HG02798 (cell line): ENCODE measurements around the gene DUSP2.
A peak's percentile ranks its signal among the peaks of the same experiment; 100 is the strongest.
"Not testable (repeated sequence)": the region's sequence is repeated elsewhere in the genome, so short reads cannot be mapped to it uniquely, and the experiment has no call there.

ENCODE experiments used
- ATAC-seq: cut with Tn5 transposase; IDR thresholded peaks from one replicate; pipeline ENCODE4 v1.9.1; 2021; ENCODE audit warnings: mild to moderate bottlenecking; ENCODE audit not compliant: unreplicated experiment, poor library complexity

DUSP2 gene

DNA sequence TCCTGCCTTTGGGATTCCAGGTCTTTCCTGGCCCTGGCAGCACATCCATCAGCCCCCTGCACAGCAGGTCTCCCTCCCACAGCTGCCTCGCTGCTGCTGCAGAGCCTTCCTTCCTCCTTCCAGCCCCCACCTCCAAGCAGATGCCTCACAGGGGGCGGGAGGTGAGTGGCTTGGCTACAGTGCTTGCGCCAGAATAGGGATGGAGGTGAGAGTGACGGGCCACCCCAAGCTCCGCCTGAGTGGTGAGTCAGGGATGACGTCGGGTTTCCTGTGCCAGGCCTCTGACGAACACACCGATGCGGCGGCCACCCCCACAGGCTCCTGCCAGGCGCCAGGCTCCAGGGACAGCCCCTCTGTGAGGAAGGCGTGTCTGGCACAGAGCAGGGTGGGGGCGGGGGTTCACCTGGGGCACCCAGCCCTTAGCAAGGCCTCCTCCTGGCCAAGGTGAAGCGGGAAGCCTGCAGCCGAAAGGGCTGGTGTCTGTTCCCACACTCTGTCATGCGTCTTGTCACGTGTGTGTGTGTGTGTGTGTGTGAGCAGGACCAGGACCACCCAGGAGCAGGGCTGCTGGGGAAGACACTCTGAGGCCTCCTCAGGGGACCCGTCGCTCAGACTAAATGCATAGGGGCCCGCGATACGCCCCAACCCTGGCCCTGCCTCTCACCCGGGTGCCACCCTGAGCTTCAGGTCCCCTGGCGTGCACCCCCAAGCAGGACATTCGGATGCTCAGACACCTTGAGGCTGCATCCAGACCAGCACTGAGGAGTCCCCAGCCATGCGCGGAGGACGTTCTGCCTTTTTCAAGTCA lies 3.4 kb upstream of the DUSP2 start:
- ATAC-seq = peak; percentile 38

DNA sequence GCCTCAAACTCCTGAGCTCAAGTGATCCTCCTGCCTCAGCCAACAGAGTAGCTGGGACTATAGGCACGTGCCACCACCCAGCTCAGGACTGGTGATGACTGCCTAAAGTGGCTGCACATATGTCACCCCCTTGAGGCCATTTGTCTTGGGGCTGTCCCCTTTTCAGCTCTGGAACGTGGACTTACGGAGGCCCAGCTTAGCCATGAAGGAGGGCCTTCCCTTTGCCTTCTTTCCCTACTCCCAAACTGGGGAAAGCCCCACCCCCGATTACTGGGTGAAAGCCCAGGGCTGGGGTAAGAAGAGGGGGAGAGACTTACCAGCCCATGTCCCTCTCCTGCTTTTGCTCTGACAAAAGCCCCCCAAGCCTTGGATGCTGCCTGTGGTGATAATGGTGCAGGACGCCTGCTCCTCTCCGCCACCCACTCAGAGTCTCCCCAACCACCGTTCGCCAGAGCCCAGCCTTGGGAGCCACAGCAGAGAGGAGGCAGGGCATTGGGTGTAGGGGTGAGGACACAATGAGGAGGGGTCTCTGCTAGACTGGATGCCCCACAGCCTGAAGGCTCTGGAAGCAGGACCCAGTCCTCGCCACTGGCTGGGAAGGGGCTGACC lies 2.5 kb upstream of the DUSP2 start:
- ATAC-seq = no peak

DNA sequence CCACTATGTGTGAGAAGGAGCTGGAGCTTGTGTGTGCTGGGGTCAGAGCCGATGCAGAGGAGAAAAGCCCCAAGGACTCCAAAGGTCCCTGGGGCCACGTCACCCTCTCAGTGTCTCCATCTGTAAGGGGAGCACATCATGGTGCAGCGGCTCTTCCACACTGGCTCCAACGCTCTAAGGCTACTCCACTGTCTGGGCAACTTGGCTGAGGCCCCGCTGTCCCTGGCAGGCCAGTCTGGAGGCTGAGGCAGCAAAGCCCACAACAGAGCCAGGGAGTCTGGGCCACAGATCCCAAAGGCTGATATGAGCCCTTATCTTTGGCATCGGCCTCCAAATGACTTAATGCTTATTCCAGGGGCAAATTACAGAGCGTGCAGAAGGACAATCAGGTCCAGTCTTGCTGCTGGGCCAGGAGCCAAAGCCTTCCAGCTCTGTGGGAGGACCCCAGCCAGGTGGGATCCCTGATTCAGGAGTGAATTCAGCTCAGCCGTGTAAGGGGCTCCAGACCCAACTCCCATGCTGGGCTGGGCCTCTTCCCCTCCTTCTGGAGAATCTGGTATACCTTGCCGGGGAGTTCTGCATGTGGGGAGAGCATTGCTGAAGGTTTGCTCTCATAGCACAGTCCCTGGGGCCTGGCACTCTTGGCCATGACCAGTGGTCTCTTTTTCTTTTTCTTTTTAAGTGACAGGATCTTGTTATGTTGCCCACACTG lies 1.8 kb upstream of the DUSP2 start:
- ATAC-seq = no peak

DNA sequence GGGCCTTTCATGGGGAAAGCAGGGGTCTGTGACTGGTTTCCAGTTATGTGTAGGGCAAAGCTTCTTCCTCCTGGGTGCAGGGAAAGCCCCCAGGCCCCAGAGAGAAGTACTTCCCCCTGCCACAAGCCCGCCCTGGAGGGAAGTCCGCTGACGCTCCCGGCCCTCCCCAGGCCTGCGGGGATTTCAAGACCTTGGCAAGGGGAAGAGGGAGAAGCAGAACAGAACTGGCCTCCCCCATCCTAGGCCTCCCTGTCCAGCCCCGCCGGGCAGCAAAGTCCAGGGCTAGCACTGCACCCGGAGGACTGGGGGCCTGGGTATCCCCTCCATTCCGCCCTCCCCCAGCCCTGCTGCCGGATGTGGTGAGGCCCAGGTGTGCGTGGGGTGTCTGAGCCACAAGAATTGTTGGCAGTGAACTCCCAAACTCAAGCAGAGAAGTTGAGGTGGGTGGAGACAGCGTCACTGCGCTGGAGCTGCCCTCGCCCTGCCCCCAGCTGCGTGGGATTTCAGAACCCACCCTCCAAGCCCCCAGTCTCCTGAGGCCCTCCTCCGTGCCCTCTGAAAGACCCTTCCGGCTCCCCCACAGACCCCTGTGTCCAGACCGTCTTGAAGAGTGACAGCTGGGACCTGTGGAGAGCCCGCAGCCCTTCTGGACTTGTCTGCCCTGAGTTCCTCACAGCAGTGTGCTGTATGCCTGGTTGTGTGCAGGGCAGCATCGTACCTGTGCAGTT lies 1.1 kb upstream of the DUSP2 start:
- ATAC-seq = peak; percentile 32

DNA sequence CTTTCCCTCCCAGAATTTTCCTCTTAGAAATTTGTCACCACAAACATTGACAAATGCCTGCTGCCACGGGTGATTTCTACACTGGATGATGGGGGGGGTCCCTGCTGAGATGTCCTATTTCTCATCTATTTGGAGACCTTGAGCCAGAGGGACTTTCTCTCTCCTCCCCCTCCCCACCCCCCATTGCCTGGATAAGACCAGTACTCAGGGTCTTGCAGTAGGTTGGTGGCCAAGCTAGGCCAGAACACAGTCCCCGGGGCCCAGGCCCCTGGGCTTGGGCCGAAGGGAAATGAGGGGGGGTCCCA lies 560 bp upstream of the DUSP2 start:
- no peak for ATAC-seq

DNA sequence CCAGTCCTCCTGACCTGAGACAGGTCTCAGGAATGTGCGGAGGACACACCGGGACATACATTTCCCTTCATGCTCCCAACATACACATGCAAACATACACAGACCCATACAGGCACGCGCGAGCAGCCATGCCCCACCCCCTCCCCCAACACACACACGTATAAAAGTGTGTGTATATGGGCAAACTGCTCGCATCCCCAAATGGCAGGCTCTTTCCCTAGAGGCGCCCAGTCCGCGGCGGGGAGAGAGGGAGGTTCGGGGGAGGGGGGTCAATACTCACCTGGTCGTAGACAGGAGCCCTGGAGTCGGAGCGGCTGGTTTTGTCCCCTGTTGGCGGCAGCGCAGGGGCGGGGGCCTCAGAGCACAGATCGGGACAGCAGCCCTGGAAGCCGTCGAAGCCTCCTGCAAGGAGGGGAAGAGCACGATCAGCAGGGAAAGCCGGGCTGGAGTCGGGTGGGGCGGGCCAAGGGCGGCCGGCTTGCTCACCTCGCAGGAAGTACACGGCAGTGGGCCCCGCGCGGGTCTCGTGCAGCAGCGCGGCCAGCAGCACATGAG lies 682 bp downstream of the DUSP2 start:
- ATAC-seq = no peak

DNA sequence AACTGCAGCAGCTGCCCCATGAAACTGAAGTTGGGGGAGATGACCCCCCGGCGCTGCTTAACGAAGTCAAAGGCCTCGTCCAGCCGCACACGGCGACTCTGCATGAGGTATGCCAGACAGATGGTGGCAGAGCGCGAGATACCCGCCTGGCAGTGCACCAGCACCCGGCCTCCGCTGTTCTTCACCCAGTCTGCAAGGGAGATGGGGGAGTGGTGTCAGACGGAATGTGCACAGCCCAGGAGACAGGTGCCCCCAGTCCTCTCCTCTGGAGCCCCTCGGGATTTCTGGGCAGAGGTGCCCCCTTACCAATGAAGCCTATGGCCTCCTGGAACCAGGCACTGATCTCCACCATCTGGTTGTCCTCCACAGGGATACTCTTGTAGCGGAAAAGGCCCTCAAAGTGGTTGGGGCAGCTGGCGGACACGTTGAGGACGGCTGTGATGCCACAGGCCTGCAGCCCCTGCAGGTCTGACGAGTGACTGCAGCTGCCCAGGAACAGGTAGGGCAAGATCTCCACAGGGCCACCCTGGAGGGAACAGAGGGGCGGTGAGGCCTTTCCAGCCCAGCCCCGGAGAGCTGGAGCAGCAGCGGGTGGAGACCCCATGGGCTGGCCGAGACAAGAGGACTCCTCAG lies 1.3 kb downstream of the DUSP2 start:
- no peak for ATAC-seq

DNA sequence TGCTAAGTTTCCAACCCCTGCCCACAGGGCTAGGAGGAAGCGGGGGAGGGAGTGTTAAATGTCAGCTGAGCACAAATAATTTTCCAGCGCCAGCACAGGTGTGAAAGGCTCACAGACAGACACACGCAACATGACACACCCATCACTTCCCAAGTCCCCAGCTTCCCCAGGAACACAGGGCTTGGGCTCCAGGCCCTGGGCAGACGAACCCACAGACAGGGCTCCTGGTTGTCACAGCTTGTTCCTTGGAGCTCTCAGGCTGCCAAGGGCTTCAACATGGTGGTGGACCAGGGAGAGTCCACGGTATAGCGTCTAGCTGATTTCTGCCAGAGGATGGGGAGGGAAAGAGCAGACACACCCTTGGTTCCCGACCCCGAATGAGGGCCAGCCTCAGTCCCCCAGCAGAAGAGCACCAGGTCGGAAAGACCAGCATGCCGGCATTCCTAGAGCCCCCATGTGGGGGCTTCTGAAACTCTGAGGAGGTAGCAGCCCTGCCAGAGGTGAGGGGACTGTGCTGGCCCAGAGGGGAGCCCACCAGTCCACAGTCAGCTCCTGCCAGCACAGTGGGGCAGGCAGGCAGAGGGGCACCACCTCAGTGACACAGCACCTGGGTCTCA lies 1.9 kb downstream of the DUSP2 start:
- ATAC-seq = no peak

DNA sequence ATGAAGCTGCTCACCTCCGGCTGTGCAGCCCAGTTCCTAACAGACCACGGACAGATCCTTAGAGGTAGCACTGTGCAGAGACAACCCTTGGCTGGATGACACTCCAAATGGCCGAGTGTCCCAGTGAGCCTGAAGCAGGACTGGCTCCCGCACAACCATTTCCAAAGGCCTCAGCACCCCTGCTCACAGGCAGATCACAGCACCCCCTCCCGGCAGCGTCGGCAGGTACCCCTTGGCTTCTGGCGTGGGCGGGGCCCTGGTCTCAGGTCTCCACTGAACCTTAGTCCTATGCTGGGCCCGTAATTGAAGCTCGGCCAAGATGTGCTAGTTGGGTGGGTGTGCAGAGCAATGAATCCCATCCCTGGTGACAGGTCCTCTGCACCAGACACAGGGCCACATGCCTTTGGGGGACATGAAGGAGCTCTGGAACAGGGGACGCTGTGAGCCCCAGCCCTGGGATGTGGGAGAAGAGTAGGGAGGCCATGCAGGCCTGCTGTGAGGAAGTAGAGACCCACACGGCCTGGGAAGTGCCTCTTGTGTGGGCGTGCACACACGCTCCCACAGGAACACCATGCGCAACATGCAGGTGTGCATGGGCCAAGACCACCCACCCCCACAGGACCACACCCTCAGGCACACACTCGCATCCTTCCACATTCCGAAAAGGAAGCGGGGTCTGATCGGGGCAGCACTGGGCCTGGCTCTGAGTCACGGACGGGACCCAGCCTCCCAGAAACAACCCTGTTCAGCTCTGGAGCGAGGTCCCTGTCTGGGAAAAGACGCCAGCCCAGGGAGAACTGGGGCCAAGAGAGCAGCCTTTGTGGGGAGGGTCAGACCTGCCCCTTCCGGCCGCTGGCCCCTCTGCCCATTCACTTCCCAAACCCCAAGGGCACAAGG lies 2.8 kb downstream of the DUSP2 start:
- ATAC-seq = no peak

DNA sequence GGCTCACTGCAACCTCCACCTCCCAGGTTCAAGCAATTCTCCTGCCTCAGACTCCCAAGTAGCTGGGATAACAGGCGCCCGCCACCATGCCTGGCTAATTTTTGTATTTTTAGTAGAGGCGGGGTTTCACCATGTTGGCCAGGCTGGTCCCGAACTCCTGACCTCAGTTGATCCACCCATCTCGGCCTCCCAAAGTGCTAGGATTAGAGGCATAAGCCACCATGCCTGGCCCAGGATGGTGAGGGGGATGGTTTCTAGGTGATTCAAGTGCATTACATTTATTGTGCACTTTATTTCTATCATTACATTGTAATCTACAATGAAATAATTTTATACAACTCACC lies 3.6 kb downstream of the DUSP2 start:
- ATAC-seq = not testable (repeated sequence)

DNA sequence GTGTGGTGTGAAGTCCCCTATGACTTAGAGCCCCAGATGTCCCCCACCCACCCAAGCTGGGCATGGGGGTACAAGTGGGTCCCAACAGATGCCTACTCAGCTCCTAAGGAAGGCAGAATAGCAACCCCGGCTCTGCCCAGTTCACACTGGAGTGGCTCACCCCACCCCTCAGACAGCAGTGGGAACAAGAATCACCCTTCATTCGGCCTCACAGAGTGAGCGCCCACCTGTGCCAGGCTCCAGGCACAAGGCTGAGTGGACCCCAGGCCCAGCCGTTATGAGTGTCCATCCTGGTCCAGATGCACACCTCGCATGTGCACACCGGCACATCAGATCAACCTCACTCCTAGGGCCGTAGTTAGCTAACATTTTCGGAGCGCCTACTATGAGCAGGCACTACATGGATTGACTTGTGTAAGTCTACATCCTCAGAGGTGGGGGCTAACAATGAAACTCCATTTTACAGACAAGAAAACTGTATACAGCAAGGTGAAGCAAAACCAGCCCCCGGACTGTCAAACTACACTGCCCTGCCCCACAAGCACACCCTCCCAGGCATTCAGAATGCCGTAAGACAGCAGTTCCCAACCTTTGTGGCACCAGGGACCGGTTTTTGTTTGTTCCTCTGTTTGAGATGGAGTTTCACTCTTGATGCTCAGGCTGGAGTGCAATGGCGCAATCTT lies 4.2 kb downstream of the DUSP2 start:
- ATAC-seq = no peak

DNA sequence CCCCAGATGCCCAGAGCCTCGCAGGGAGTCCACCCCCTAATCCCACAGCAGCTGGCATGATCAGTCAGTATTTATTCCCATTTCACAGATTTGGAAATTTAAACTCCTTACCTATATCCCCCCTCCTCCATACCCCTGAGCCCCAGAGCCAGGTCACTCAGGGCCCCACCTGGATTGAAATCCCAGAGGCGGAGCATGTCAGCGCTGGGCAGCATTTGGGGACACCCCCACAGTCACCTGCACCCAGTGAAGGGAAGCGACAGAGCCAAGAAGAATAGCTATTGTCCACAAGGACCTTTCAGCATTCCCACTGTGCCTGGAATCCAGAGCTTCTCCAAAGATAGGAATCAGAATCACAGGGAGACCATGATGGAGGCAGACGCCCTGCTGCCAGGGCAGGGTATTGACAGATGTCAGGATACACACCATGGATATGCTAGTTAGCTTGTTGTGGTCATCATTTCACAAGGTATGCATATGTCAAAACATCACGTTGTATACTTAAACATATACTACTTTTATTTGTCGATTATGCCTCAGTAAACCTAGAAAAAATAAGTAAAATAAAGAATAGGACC lies 6.0 kb downstream of the DUSP2 start:
- ATAC-seq = no peak

DNA sequence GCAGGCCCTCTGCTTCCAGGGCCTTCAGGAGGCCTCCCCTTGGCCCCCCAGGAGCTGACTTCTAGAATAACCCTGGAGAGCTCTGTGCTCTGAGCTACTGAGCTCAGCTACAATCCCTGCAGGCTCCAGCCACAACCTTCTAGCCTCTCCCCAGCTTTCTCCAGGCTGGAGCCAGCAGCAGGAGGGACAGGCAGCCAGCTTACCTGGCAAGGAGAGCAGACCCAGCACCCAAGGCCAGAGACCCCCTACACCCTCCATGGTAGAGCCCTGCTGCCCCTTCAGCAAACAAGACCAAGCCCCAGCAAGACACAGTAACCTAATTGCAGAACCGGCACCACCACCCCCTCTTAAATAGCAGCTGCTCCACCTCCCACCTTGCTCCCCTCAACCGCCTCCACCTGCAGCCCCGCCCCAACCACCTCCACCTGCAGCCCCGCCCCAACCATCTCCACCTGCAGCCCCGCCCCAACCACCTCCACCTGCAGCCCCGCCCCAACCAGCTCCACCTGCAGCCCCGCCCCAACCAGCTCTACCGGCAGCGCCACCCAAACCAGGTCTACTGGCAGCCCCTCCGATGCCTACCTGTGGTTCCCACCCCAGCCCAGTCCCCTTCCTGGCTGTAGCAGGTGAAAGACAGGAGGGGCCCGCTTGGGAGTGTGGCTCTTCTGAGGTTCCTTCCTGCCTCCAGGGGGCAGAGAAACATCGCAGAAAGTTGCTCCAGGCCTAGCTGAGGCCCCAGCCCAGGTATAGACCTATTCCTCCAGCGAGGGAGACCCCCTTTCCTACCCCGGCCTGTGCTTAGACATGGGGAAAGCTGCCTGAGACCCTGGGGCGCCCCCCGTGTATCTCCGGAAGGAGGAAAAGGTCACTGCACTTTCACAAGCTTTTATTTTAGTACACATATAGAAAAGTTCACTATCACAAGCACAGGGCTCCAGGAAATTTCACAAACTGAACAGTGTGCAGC lies 6.8 kb downstream of the DUSP2 start, which contains the start of gene ASTL:
ASTL (minus strand) TSS at position 324 of the 967 bp plus-strand sequence; CDS start at position 258, 66 bp downstream.
- peak; percentile 23 for ATAC-seq

DNA sequence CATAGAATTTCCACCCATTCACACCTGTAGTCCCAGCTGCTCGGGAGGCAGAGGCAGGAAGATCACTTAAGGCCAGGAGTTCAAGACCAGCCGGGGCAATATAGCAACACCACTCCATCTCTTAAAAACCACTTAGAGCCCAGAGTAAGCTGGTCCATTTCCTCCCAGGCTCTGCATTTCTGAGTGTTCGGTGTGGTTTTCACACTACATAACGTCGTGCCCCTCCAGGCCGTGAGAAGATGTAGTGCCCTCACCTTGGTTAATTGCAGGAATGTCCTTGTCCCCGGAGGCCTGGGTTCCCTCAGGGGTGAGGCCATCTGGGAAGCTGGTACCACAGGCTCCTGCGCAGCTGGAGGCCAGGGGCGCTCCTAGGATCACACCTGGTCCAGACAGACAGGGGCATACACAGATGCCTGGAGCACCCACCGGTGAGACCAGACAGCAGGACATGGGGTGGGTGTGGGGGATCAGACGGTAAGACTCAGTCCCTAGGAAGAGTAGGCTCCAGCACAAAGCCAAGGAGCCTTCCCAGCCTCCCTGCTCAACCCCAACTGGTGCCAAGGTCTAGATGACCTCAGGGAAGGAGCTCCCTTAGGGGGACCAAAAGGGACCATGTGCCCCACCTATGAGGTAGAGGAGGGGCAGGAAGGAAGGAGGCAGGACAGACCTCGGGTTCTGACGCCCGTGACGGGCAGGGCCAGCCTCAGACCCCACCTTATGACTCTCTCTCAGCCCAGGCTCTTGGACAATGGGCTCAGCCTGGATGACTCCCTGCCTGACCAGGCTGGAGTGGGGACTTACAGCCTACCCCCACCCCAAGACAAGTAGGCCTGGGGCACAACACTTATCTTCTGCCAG lies 7.7 kb downstream of the DUSP2 start:
- no peak for ATAC-seq

DNA sequence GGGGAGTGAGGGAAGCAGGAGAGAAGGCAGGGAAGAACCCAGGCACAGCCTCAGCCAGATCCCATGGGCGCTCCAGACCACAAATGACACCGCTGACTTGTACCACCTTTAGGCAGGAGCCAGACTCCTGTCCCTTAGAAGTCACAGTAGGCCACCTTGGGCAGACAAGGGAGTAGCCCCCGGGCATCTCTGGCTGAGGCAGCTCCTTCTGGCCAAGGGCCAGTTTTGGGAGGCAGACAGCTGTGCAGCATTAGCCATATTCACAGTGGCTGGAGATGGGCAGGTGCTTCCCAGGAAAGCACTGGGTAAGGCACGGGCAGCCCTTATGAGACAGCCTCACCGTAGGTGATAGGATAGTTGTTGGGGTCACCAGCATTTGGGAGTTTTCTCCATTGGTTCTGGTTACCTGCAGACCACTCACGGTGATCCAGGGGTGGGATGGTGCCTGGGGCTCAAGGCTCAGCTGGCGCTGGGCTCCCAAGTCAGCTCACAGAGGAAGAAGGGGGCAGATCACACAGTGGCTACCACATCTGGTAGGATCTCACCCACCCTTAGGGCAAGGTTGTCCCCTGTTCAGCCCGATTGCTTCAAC lies 9.0 kb downstream of the DUSP2 start:
- ATAC-seq = no peak
